ENCODE results near the gene NGLY1. TPM values are rescaled to one million over a fixed set of nuclear protein-coding genes. Genes with fewer than 3 reads are reported as not detected.

The NGLY1 gene
- total RNA-seq, 1 donor from 2014 or later = 54.3 TPM

- no peak for DNase-seq (ENCODE audit: low spot score)
Measured at GRCh38 chr3:25708036-25708435, 75.2 kb downstream of the NGLY1 start.

GRCh38 chr3:25707268-25707926, 75.8 kb downstream of the NGLY1 start:
- no peak for DNase-seq (ENCODE audit: low spot score)

- no peak for DNase-seq (ENCODE audit: low spot score)
Measured at GRCh38 chr3:25706213-25706612, 77.0 kb downstream of the NGLY1 start.

GRCh38 chr3:25697553-25697952, 85.7 kb downstream of the NGLY1 start:
- no peak for DNase-seq (ENCODE audit: low spot score)

GRCh38 chr3:25695731-25696420, 87.4 kb downstream of the NGLY1 start:
- no peak for DNase-seq (ENCODE audit: low spot score)

GRCh38 chr3:25693238-25693637, 90.0 kb downstream of the NGLY1 start:
- no peak for DNase-seq (ENCODE audit: low spot score)

GRCh38 chr3:25692341-25692740, 90.9 kb downstream of the NGLY1 start:
- no peak for DNase-seq (ENCODE audit: low spot score)

GRCh38 chr3:25690768-25691533, 92.3 kb downstream of the NGLY1 start:
- no peak for DNase-seq (ENCODE audit: low spot score)

GRCh38 chr3:25689226-25689625, 94.0 kb downstream of the NGLY1 start:
- no peak for DNase-seq (ENCODE audit: low spot score)

GRCh38 chr3:25687742-25688141, 95.5 kb downstream of the NGLY1 start:
- no peak for DNase-seq (ENCODE audit: low spot score)

GRCh38 chr3:25686766-25687165, 96.5 kb downstream of the NGLY1 start:
- no peak for DNase-seq (ENCODE audit: low spot score)

GRCh38 chr3:25683882-25684281, 99.4 kb downstream of the NGLY1 start:
- no peak for DNase-seq (ENCODE audit: low spot score)

- DNase-seq (ENCODE audit: low spot score) = no peak
Measured at GRCh38 chr3:25683410-25683809, 99.8 kb downstream of the NGLY1 start.

- DNase-seq (ENCODE audit: low spot score) = no peak
Measured at GRCh38 chr3:25679642-25680302, 103.5 kb downstream of the NGLY1 start.

- DNase-seq (ENCODE audit: low spot score) = no peak
Measured at GRCh38 chr3:25679166-25679565, 104.1 kb downstream of the NGLY1 start.

GRCh38 chr3:25678581-25678980, 104.7 kb downstream of the NGLY1 start:
- no peak for DNase-seq (ENCODE audit: low spot score)

GRCh38 chr3:25677121-25677520, 106.1 kb downstream of the NGLY1 start:
- DNase-seq (ENCODE audit: low spot score) = no peak

GRCh38 chr3:25674670-25675069, 108.6 kb downstream of the NGLY1 start:
- DNase-seq (ENCODE audit: low spot score) = no peak

GRCh38 chr3:25673738-25674298, 109.4 kb downstream of the NGLY1 start:
- no peak for DNase-seq (ENCODE audit: low spot score)
